HCT116 (cell line): ENCODE data around the gene AGPAT2. TPM values are rescaled to one million over a fixed set of nuclear protein-coding genes. Genes with fewer than 3 reads are reported as not detected.

Experiments
- ATAC-seq: fragments of 200-7000 bp; cut with Tn5 transposase; 2 replicates; pipeline ENCODE4 v1.9.1; 2020; ENCODE audit warnings: mild to moderate bottlenecking, moderate library complexity
- BruUV-seq: library from RNA; stranded (reverse); fragments of 400-500 nt; replicated peaks from 2 replicates; lab custom pipeline; 2021; lab: Mats Ljungman, UMichigan
- CTCF ChIA-PET: fragments of 300-600 bp; sonication (Branson Sonifier 250); formaldehyde crosslinking; loops from one replicate; lab custom pipeline; 2021; ENCODE audit warnings: antibody characterized with exemption; lab: Charles Lee
- POLR2A ChIA-PET: fragments of 300-600, 350-600 bp; sonication (Branson Sonifier 250); formaldehyde crosslinking; loops from one replicate; lab custom pipeline; 2021; ENCODE audit warnings: antibody characterized with exemption; lab: Charles Lee
- RAD21 ChIA-PET, 2 experiments: fragments of 300-600 bp; sonication (Branson Sonifier 250); formaldehyde crosslinking; loops; one replicate each; lab custom pipeline; 2023; ENCODE audit warnings: low total read pairs in 2 of 2; ENCODE audit not compliant: uncharacterized antibody in 2 of 2, unreplicated experiment in 2 of 2, low non-redundant PET in 1 of 2; lab: Charles Lee
- DNase-seq: peaks from one replicate; pipeline ENCODE4 v3.0.0-alpha.2; 2010; ENCODE audit warnings: low read depth, low spot score
- H2AFZ ChIP-seq: fragments of 200-600 bp; shearing (Covaris generic), sonication (generic); 2 replicates; pipeline ENCODE4 v1.6.1; 2017; ENCODE audit warnings: low read depth, mixed run types, mixed read lengths, antibody characterized with exemption, low read length; ENCODE audit not compliant: poor library complexity, severe bottlenecking
- H3K27ac ChIP-seq: 2 replicates; pipeline ENCODE4 v1.5.1; 2012; ENCODE audit warnings: low read depth, low read length
- H3K27me3 ChIP-seq: fragments of 200-600 bp; sonication (generic); 2 replicates; pipeline ENCODE4 v1.6.1; 2016; ENCODE audit warnings: mixed run types, low read length, mixed read lengths; ENCODE audit not compliant: insufficient read depth
- H3K36me3 ChIP-seq, 2 experiments: fragments of 200-500 bp in 1 of 2; fragments of 200-600 bp in 1 of 2; sonication (Bioruptor generic) in 1 of 2; sonication (generic) in 1 of 2; 2 replicates each; pipeline versions ENCODE4 v1.5.1 to v1.6.1; 2014 to 2016; ENCODE audit warnings: low read length in 2 of 2, inconsistent platforms in 1 of 2, mixed read lengths in 1 of 2, mixed run types in 1 of 2; ENCODE audit not compliant: insufficient read depth in 2 of 2, control insufficient read depth in 1 of 2
- H3K4me1 ChIP-seq, 2 experiments: fragments of 200-600 bp in 1 of 2; sonication (generic) in 1 of 2; 2 replicates each; pipeline versions ENCODE4 v1.5.1 to v1.6.1; 2012 to 2017; ENCODE audit warnings: low read length in 2 of 2, inconsistent platforms in 1 of 2, mild to moderate bottlenecking in 1 of 2, mixed read lengths in 1 of 2, mixed run types in 1 of 2, moderate library complexity in 1 of 2; ENCODE audit not compliant: insufficient read depth in 2 of 2, control insufficient read depth in 1 of 2
- H3K4me2 ChIP-seq: fragments of 200-600 bp; sonication (generic); 2 replicates; pipeline ENCODE4 v1.6.1; 2017; ENCODE audit warnings: mixed run types, low read length, mixed read lengths
- H3K4me3 ChIP-seq, 2 experiments: fragments of 200-600 bp in 1 of 2; sonication (generic) in 1 of 2; replicated peaks in 1 of 2; 2 replicates each; pipeline ENCODE4 v1.5.1; 2011 to 2016; ENCODE audit warnings: low read length in 2 of 2, control low read depth in 1 of 2, low read depth in 1 of 2, mild to moderate bottlenecking in 1 of 2, mixed read lengths in 1 of 2, mixed run types in 1 of 2
- H3K79me2 ChIP-seq: fragments of 200-600 bp; sonication (generic); 2 replicates; pipeline ENCODE4 v1.6.1; 2017; ENCODE audit warnings: mild to moderate bottlenecking, mixed run types, low read length, moderate library complexity, mixed read lengths; ENCODE audit not compliant: insufficient read depth
- H3K9ac ChIP-seq: fragments of 200-600 bp; sonication (generic); 2 replicates; pipeline ENCODE4 v1.6.1; 2016; ENCODE audit warnings: low read length, mixed read lengths
- H3K9me2 ChIP-seq: fragments of 200-600 bp; sonication (generic), shearing (Covaris generic); 2 replicates; pipeline ENCODE4 v1.6.1; 2017; ENCODE audit warnings: mixed run types, mild to moderate bottlenecking, moderate library complexity; ENCODE audit not compliant: insufficient read depth
- H3K9me3 ChIP-seq, 2 experiments: fragments of 200-500 bp in 1 of 2; fragments of 200-600 bp in 1 of 2; sonication (Bioruptor generic) in 1 of 2; sonication (generic) in 1 of 2; 2 replicates each; pipeline ENCODE4 v1.6.1; 2014 to 2017; ENCODE audit warnings: low read length in 2 of 2, mixed read lengths in 2 of 2, inconsistent platforms in 1 of 2, low read depth in 1 of 2, mild to moderate bottlenecking in 1 of 2, mixed run types in 1 of 2, moderate library complexity in 1 of 2; ENCODE audit not compliant: control insufficient read depth in 1 of 2, insufficient read depth in 1 of 2
- H4K20me1 ChIP-seq: fragments of 200-600 bp; sonication (generic), shearing (Covaris generic); 2 replicates; pipeline ENCODE4 v1.6.1; 2017; ENCODE audit warnings: mixed run types, mild to moderate bottlenecking, moderate library complexity; ENCODE audit not compliant: insufficient read depth
- ATF3 ChIP-seq: IDR thresholded peaks from 2 replicates; pipeline ENCODE4 v1.6.1; 2012
- CBX3 ChIP-seq: IDR thresholded peaks from 2 replicates; pipeline ENCODE4 v1.6.1; 2012; ENCODE audit warnings: low read depth
- CEBPB ChIP-seq: IDR thresholded peaks from 2 replicates; pipeline ENCODE4 v1.6.1; 2012; ENCODE audit warnings: low read depth
- CTCF ChIP-seq, 3 experiments: fragments of 200-600 bp in 1 of 3; sonication (generic) in 1 of 3; IDR thresholded peaks in 2 of 3; conservative IDR thresholded peaks in 1 of 3; 2 replicates each; pipeline ENCODE4 v1.5.1; 2012 to 2017; ENCODE audit warnings: low read depth in 2 of 3, low read length in 2 of 3, antibody characterized with exemption in 1 of 3, borderline replicate concordance in 1 of 3, control low read depth in 1 of 3, mild to moderate bottlenecking in 1 of 3, mixed read lengths in 1 of 3, mixed run types in 1 of 3, moderate library complexity in 1 of 3; ENCODE audit not compliant: insufficient read depth in 1 of 3
- EGR1 ChIP-seq: IDR thresholded peaks from 2 replicates; pipeline ENCODE4 v1.6.1; 2012; ENCODE audit warnings: low read depth
- ELF1 ChIP-seq: IDR thresholded peaks from 2 replicates; pipeline ENCODE4 v1.6.1; 2012; ENCODE audit warnings: low read depth, borderline replicate concordance
- EZH2 ChIP-seq: fragments of 200-600 bp; sonication (generic); IDR thresholded peaks from 2 replicates; pipeline ENCODE4 v1.6.1; 2017; ENCODE audit warnings: antibody characterized with exemption, mixed run types
- EZH2phosphoT487 ChIP-seq: fragments of 200-600 bp; IDR thresholded peaks from 2 replicates; pipeline ENCODE4 v1.6.1; 2018; ENCODE audit warnings: antibody characterized with exemption, borderline replicate concordance
- FOSL1 ChIP-seq: IDR thresholded peaks from 2 replicates; pipeline ENCODE4 v1.6.1; 2012; ENCODE audit warnings: low read depth
- JUND ChIP-seq: IDR thresholded peaks from 2 replicates; pipeline ENCODE4 v1.6.1; 2012
- POLR2A ChIP-seq: IDR thresholded peaks from 2 replicates; pipeline ENCODE4 v1.7.0; 2011; ENCODE audit warnings: borderline replicate concordance; ENCODE audit not compliant: insufficient read depth, insufficient read length; ENCODE audit errors: extremely low read depth
- POLR2AphosphoS5 ChIP-seq: IDR thresholded peaks from 2 replicates; pipeline ENCODE4 v1.6.1; 2011; ENCODE audit warnings: mild to moderate bottlenecking, low read depth, low read length, moderate library complexity
- RAD21 ChIP-seq: IDR thresholded peaks from 2 replicates; pipeline ENCODE4 v1.6.1; 2012; ENCODE audit warnings: low read depth, mild to moderate bottlenecking
- SIN3A ChIP-seq: IDR thresholded peaks from 2 replicates; pipeline ENCODE4 v1.6.1; 2012; ENCODE audit warnings: low read depth
- SP1 ChIP-seq: IDR thresholded peaks from 2 replicates; pipeline ENCODE4 v1.6.1; 2012; ENCODE audit warnings: low read depth
- SRF ChIP-seq: IDR thresholded peaks from 2 replicates; pipeline ENCODE4 v1.6.1; 2012; ENCODE audit warnings: low read depth
- TCF7L2 ChIP-seq: IDR thresholded peaks from 2 replicates; pipeline ENCODE4 v1.7.0; 2011; ENCODE audit warnings: borderline replicate concordance, inconsistent platforms; ENCODE audit not compliant: insufficient read depth, insufficient read length; ENCODE audit errors: extremely low read depth
- YY1 ChIP-seq: IDR thresholded peaks from 2 replicates; pipeline ENCODE4 v1.6.1; 2011; ENCODE audit warnings: low read length, low read depth, moderate library complexity, mild to moderate bottlenecking; ENCODE audit not compliant: insufficient replicate concordance; ENCODE audit errors: extremely low read depth
- ZBTB33 ChIP-seq: IDR thresholded peaks from 2 replicates; pipeline ENCODE4 v1.6.1; 2011; ENCODE audit warnings: mild to moderate bottlenecking, low read length, moderate library complexity; ENCODE audit not compliant: insufficient replicate concordance; ENCODE audit errors: extremely low read depth
- ZNF274 ChIP-seq: fragments of 200-500 bp; sonication (Bioruptor generic); IDR thresholded peaks from 2 replicates; pipeline ENCODE4 v1.6.1; 2014; ENCODE audit warnings: mild to moderate bottlenecking, low read depth, low read length, inconsistent platforms
- intact Hi-C: fragments of 100-400 bp; cut with micrococcal nuclease; formaldehyde crosslinking; loops from 2 replicates; pipeline ENCODE4 v1.10.0; 2022
- total RNA-seq: library from RNA; stranded (reverse); gene quantifications from one replicate; pipeline ENCODE4 v1.2.1, GENCODE V29; 2021; ENCODE audit not compliant: unreplicated experiment

The AGPAT2 gene
- total RNA-seq, 1 experiment from 2014 or later: 86.0 TPM

GRCh38 chr9:136693135-136693489 lies 5.9 kb upstream of the AGPAT2 start:
- RAD21 ChIA-PET: interaction anchor here in 1 of 2 experiments (1.0 kb wide), 1 partner anchor 54 kb away, joined by 4 read pairs; no protein-coding TSS in a partner anchor
- Histone ChIP-seq H2AFZ (peak overlapping the region; percentile 64), H3K9me3 (no peaks in the 10 kb centered on the region), H3K4me3 (peak overlapping the region; percentile 31 to 58), H3K79me2 (no peaks in the 10 kb centered on the region), H3K27ac (peak overlapping the region; percentile 92), H3K9me2 (no peaks in the 10 kb centered on the region), H3K27me3 (no peaks in the 10 kb centered on the region), H3K36me3 (no peaks in the 10 kb centered on the region), H3K9ac (peak overlapping the region; percentile 74), H3K4me1 (peaks cover 55 to 82% of the 10 kb centered on the region in 2 experiments), H3K4me2 (peak overlapping the region; percentile 98), H4K20me1 (no peaks in the 10 kb centered on the region)
- BruUV-seq: no TSS peak
- POLR2A ChIA-PET: interaction anchor here (0.6 to 1.1 kb wide), 4 partner anchors 18 to 116 kb away, joined by 3 to 6 read pairs (median 4); no protein-coding TSS in a partner anchor
- DNase-seq: no peak
- no peak for ATAC-seq
- TF ChIP-seq CBX3 (no peak), RAD21 (no peak), SIN3A (no peak), SRF (no peak), ATF3 (no peak), JUND (no peak), POLR2A (no peak), CTCF (IDR thresholded peaks at IDR 0.05 in 2 of 3, conservative IDR thresholded peaks at IDR 0.05 in 1 of 3; ENCODE audit: borderline replicate concordance in 1 of 3, insufficient read depth in 1 of 3, low read depth in 2 of 3, low read length in 2 of 3) (no peak), FOSL1 (no peak), TCF7L2 (no peak), ELF1 (no peak), ZNF274 (no peak), SP1 (no peak), EZH2phosphoT487 (no peak), EZH2 (no peak), YY1 (no peak), POLR2AphosphoS5 (no peak), ZBTB33 (no peak), EGR1 (no peak), CEBPB (no peak)
- CTCF ChIA-PET: interaction anchor here (0.6 to 1.4 kb wide), 14 partner anchors 10 to 336 kb away, joined by 3 to 11 read pairs (median 3); no protein-coding TSS in a partner anchor
- intact Hi-C loops: no loop called here
